Medulla oblongata (tissue), 1 donor: ENCODE measurements around the gene ZNF594.
"Not testable (repeated sequence)": the region's sequence is repeated elsewhere in the genome, so short reads cannot be mapped to it uniquely, and the experiment has no call there.

Experiments used
- DNase-seq: peaks from one replicate; pipeline ENCODE4 v3.0.0-alpha.2; 2015; ENCODE audit errors: extremely low spot score

The ZNF594 gene

GRCh38 chr17:5136580-5137412, 54.9 kb downstream of the ZNF594 start:
- DNase-seq, result not testable (repeated sequence)

- no peak for DNase-seq
Measured at GRCh38 chr17:5135726-5136579, 55.7 kb downstream of the ZNF594 start.

GRCh38 chr17:5135131-5135712, 56.4 kb downstream of the ZNF594 start:
- DNase-seq, result not testable (repeated sequence)

- DNase-seq, result not testable (repeated sequence)
Measured at GRCh38 chr17:5134571-5134970, 57.1 kb downstream of the ZNF594 start.

GRCh38 chr17:5133961-5134360, 57.7 kb downstream of the ZNF594 start:
- not testable (repeated sequence) for DNase-seq

- no peak for DNase-seq
Measured at GRCh38 chr17:5133311-5133710, 58.4 kb downstream of the ZNF594 start.

- DNase-seq, result not testable (repeated sequence)
Measured at GRCh38 chr17:5132503-5133225, 59.0 kb downstream of the ZNF594 start.

GRCh38 chr17:5131799-5132502, 59.7 kb downstream of the ZNF594 start:
- DNase-seq, result not testable (repeated sequence)

- DNase-seq, result no peak
Measured at GRCh38 chr17:5131146-5131715, 60.4 kb downstream of the ZNF594 start.

GRCh38 chr17:5130687-5131086, 61.0 kb downstream of the ZNF594 start:
- not testable (repeated sequence) for DNase-seq

GRCh38 chr17:5130261-5130660, 61.4 kb downstream of the ZNF594 start:
- DNase-seq, result not testable (repeated sequence)

GRCh38 chr17:5129770-5130169, 61.9 kb downstream of the ZNF594 start:
- not testable (repeated sequence) for DNase-seq
